GM19328 (cell line): ENCODE measurements around the gene TAF6.

ENCODE experiments used
- ATAC-seq: cut with Tn5 transposase; IDR thresholded peaks from one replicate; pipeline ENCODE4 v1.9.1; 2021; ENCODE audit warnings: mild to moderate bottlenecking, moderate library complexity; ENCODE audit not compliant: unreplicated experiment

Gene TAF6

DNA sequence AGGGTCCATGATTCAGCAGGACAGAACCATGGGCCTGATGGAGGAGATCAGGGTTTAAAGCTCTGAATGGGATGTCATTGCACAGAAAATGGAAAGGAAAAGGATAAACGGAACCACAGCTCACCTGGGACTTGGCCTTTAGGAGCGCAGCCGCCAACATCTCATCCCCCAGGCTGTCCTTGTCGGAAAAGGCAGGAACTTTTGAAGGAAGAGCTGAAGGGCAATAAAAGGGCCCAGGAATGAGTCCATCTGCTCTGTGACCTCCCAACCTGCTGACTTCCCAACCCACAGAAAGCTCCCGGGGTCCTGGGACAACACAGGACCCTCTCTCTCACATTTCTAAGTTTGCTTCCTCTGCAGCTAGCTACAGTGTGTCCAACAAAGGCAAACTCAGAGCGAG lies 43.7 kb downstream of the TAF6 start:
- no peak for ATAC-seq

DNA sequence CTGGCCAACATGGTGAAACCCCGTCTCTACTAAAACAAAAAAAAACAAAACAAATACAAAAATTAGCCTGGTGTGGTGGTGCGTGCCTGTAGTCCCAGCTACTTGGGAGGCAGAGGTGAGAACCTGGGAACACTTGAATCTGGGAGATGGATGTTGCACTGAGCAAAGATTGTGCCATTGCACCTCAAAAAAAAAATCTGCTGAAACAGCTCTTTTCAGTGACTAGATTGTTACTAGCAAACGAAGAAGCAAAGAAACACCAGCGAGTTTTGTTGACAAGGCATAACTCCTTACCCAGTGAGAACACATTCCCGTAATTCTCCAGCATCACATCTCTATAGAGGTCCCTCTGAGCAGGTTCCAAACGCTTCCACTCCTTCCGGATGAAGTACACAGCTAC lies 44.3 kb downstream of the TAF6 start:
- ATAC-seq: no peak

DNA sequence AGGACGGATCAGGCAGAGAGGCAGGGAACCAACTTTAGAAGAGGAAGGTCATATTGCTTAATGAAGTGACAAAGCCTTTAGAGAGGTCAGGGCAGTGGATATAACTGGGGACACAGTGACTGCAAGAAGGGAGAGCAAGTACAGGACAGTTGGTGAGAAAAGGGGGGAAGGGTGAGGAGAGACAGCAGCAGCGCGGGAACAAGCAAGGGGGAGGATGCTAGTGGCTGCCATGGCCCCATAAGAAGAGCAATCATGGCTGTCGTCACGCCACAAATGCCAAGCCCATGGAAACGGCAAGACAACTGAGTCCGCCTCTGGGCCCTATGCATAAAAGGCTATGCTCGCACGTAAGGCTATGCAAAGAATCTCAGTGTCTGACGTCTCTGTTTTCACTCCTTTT lies 46.7 kb downstream of the TAF6 start:
- no peak for ATAC-seq

DNA sequence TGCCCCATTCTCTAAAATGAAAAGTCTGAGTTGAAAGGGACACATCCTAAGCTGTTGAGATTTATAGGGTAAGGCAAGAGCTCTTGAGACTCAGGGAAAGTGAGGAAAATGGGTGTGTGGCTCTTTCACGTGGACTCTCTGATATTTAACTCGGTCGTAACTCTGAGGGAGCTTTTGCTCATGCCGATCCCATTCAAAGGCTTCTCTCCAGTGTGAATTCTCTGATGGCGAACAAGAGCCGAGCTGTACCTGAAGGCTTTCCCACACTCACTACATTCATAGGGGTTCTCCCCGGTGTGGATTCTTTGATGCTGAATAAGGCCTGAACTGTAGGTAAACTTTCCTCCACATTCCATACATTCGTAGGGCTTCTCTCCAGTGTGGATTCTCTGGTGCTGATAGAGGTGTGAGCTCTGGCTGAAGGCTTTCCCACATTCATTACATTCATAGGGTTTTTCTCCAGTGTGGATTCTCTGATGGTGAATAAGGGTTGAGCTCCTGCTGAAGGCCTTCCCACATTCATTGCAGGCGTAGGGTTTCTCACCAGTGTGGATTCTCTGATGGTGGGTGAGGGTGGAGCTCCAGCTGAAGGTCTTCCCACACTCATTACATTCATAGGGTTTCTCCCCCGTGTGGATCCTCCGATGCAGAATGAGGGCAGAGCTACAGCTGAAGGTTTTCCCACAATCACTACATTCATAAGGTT lies 48.0 kb downstream of the TAF6 start:
- no peak for ATAC-seq

DNA sequence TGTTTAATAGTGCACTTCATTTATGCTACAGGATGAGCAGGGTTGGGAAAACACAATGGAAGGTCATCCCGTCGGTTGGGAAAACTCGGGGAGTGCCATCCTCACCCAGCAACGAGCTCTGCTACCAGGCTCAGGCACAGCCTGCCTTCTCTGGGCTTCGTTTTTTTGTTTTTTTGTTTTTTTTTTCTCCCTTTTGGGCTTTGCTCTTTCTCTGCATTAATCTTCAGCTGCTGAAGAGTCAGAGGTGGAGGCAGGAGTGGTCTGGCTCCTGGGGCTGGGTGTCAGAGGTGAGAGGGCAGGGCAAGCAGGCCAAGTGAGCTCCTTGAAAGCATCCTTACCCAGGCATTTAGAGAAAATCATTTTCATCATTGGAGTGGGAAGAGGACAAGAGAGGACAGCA lies 49.2 kb downstream of the TAF6 start:
- ATAC-seq: no peak

DNA sequence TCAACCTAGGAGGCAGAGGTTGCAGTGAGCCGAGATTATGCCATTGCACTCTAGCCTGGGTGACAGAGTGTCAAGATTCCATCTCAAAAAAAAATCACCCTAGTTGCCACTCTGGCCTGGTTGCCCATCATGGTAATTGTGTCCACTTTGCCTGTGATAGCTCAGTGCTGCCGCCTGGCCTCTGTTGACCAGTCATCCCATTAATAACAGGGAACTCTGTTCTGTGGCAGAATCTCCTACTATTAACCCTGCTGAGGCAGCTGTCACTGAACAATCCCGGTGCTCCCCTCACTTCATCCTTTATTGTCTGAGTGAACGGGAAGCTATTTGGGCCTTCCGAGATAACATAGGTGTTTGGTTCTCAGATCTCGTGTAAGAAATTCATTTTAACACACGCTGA lies 52.2 kb downstream of the TAF6 start:
- ATAC-seq: no peak

DNA sequence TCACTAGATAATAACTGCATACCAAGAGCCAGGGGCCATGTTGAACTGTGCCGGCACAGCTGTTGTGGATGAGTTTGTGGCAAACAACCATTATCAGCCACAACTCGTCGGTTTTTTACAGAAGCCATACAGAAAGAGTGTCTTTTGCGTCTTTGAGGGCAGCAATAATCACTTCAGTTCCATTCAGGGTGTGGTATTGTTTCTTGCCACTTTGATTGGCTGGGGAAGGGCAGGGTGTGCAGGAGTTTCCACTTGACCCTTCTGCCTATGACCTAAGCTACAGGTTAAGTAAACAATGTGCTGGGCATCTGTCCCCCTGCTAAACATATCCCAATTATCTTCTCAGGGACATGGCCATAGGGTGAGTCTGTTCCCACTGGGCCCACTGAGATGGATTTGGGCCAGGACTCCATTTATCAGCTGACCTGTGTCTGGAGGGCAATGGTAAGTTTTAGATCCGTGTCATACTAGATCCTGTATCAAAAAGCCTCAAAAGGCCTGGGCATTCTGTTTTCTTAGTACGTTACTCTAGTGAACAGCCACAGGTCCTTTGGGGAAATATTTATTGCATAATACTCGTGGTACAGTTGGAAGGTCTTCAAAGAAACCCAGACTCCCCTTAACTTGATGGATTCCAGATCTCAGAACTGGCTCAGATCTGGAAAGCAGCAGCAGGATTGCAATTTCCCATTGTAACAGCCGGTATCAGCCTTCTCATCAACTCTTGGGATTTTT lies 53.5 kb downstream of the TAF6 start:
- ATAC-seq: no peak

DNA sequence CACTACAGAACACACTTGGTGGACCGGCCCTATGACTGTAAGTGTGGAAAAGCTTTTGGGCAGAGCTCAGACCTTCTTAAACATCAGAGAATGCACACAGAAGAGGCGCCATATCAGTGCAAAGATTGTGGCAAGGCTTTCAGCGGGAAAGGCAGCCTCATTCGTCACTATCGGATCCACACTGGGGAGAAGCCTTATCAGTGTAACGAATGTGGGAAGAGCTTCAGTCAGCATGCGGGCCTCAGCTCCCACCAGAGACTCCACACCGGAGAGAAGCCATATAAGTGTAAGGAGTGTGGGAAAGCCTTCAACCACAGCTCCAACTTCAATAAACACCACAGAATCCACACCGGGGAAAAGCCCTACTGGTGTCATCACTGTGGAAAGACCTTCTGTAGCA lies 55.0 kb downstream of the TAF6 start:
- no peak for ATAC-seq

DNA sequence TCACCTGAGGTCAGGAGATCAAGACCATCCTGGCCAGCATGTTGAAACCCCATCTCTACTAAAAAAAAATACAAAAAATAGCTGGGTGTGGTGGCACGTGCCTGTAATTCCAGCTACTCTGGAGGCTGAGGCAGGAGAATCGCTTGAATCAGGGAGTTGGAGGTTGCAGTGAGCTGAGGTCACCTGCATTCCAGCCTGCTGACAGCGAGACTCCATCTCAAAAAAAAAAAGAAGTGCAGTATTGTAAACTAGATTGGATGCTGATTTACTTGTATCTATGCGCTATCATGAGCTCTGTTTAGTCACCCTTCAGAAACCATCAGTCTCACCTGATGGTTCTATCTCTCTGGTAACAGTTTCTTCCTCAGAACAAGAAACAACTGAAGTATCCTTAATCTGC lies 55.8 kb downstream of the TAF6 start:
- ATAC-seq: no peak

DNA sequence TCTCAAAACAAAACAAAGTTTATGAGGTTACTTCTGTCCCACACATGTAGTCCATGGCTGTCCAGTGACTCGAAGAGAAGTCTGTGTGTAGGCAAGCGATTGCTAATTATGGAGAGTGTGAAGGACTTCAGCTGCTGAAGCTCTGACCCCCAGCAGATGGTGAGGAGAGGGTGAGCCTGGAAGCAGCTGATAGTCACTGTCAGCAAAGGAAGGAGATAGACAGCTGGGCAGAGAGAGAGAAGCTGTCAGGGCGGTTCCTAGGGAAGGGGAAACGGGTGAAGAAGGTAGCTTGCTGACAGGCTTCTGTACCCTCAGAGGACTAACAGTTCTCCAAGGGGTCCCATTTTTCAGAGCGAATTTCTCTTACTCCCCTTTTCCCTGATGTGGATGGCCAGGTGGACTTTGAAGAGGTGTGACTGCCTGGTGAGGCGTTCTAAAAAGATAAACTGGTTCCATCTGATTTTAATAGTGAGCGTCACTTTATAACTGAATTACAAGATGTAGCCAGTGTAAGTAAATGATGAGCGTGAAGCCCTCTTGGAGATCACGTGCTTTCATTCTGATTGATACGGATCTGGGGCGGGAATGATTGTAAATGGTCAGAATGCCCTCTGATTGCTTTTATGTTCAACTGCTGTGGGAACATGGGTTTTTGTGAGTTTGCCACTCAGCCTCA lies 57.5 kb downstream of the TAF6 start:
- no peak for ATAC-seq

DNA sequence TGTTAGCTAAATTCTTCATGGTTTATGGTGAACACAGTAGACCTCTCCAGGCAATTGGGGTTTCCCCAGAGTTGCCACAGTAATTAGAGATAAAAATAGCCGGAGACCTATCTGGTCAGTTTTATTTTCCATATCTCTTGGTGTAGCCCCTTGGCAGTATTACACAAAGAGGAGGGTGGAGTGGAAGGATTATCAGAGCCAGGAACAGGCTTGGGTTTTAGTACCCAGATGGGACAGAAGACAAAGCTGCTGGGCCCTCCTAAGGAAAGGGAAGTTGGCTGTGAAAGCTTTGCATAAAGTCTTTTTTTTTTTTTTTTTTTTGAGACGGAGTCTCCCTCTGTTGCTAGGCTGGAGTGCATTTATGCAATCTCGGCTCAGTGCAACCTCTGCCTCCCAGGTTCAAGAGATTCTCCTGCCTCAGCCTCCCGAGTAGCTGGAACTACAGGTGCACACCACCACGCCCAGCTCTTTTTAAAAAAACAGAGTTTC lies 59.9 kb downstream of the TAF6 start:
- ATAC-seq: no peak
